ENCODE results near the gene TMEM63A. TPM values are rescaled to one million over a fixed set of nuclear protein-coding genes. Genes with fewer than 3 reads are reported as not detected.
A peak's percentile ranks its signal among the peaks of the same experiment; 100 is the strongest.

The TMEM63A gene
- total RNA-seq, 1 donor from 2014 or later: 43.8 TPM

- no peak for DNase-seq
Observed at GRCh38 chr1:225863167-225863566, 19.0 kb downstream of the TMEM63A start.

- no peak for DNase-seq
Observed at GRCh38 chr1:225862581-225862950, 19.6 kb downstream of the TMEM63A start.

GRCh38 chr1:225861834-225862580 lies 20.2 kb downstream of the TMEM63A start:
- DNase-seq: no peak

DNA sequence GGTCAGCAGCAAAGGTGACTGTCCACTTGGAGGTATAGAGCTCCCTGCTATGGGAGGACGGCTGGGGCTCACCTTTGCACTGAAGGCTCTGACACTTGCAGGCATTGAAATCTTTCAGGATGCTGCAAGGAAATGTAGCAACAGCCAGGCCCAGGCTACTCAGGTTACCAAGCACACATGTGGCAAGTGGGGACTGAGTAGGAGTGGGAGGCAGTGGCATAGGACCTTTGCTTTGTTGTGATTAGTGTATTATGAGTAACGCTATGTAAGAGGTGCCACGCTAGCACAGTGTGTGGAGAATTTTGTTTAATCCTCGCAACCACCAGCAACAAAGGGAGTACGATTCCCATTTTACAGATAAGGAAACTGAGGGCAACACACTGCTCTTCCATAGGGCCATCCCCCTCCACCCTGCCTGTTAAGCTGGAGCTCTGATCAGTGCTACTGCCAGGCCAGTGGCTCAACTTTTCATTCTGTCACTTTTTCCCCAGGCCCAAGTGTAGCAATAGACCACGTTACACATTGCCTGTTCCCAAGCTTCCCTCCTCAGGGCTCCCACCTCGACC lies 21.2 kb downstream of the TMEM63A start:
- DNase-seq: no peak

- no peak for DNase-seq
Observed at GRCh38 chr1:225860107-225860506, 22.1 kb downstream of the TMEM63A start.

- no peak for DNase-seq
Observed at GRCh38 chr1:225859151-225859550, 23.0 kb downstream of the TMEM63A start.

DNA sequence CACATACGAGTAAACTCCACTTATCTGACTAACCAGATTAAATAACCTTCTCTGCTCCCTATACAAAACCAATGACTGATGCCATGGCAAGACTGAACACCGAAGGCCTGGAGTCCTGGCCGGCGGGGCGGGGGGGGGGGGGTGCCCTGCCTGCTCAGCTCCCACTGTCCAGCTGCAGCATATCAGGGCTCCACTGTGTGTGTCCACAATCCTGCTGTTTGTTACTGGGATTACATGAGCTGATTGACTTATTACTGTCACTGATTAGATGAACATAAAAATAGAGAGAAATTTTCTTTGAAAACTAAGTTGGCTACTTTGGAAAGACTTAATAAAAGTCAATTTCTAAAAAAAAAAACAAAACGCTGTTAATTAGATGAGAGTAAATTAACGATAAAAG lies 24.9 kb downstream of the TMEM63A start:
- no peak for DNase-seq

DNA sequence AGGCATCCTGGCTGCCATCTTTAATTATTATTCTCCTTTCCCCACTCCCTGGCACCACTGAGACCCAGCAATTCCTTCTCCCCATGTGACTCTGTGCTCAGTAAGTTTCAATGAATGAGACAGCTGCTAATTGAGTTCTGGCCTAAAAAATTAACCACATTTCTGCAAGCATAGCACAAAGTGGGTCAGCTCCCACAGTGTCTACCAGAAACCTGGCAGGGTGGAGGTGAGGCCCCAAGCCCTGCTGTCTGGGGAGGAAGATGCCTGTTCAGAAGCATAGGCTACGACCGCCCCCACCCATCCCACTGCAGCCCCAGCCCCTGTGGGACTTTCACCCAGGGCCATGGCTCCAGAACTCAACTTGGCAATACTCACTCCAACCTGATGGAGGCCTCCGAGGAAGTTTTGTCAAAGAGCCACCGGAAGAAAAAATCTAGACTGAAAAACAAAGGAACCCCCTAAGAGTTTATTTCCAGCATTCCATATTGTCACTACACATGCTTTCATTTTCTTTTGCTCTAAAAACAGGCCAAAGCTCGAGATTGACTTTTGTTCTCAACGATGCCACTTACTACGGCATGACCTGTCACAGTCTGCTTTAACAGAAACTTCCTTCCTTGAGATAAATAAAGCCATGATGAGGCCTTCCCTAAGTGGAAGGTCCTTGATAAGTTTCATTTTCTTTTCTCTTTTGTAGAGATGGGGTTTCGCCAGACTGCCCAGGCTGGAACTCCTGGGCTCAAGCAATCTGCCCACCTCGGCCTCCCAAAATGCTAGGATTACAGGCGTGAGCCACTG lies 26.5 kb downstream of the TMEM63A start:
- DNase-seq: no peak

- no peak for DNase-seq
Observed at GRCh38 chr1:225853441-225853840, 28.7 kb downstream of the TMEM63A start.

- no peak for DNase-seq
Observed at GRCh38 chr1:225852413-225853124, 29.6 kb downstream of the TMEM63A start.

DNA sequence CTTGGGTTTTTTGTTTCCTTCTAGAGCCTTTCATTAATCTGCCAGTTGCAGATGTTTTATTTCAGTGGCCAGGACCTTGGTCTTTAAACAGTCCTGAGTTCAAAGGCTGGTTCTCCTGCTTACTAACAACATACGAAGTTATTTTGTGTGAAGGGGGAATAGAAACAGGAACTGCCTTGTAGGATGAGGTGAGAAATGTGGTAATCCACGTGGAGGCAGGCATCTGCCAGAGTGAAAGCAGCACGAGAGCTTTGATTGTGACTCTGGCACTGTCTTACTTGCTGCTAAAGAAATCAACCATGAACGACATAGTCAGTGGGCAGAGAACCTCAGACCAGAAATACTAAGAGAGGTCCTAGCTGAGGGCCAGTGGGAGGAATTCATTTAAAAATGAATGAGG lies 30.4 kb downstream of the TMEM63A start:
- no peak for DNase-seq

GRCh38 chr1:225850370-225850769 lies 31.8 kb downstream of the TMEM63A start:
- DNase-seq: no peak

DNA sequence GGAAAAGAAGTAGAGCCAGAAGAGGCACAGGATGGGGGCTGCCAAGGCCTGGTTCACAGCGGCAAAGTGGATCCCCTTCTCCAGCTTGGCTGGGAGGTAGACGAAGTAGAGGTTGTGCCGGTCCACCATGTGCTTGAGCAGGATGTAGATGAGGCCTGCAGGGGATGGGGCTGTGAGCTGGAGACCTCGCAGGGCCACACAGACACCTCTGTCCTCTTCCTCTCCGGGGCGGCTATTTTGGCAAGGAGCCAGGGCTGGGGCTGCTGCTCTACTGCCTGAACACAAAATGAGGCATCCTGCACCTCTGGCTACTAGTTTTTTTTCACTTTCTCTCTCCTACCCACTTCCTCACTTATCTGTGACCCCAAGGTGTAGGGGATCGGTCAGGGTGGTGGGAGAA lies 32.3 kb downstream of the TMEM63A start:
- DNase-seq: no peak

DNA sequence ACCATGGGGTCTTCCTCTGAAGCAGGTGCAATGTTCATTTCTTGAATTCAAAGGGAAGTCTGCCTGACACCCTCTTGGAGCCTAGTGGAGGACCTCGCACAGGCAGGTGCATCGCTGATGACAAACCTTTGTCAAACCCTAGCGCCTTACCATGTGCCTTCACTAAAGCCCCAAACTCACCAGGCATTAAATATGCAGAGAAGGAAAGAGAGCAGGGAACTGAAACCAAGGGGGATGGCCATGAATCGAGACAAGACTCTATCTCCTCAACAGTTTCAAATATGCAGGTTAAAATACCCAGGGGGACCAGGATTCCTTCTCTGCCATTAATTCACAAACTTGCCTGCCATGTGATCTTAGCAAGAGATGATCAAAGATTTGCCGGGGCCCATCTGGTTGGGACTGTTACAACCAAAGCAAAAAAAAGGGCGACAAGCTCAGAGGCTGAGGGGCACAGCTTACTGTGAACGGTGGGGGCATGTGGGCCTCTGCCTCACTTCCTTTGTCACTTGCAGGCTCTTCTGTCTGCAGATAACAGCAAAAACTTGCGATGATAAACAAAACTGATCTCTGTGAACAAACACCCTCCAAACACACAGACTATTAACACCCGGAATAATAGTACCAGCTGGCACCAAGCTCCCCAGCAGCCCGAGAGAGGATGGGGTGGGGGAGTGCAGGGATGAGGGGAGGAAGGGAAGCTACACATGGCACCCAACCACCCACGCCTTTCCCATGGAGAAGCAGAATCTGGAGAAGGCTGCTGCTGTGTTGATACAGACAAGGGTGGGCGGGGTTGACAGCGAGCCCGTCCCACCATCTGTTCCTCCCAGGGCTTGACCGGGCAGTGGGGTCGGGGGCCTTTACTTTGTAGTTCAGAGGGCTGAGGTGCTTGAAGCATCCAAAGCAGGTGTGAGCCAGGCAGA lies 33.9 kb downstream of the TMEM63A start:
- DNase-seq: no peak

- DNase-seq: no peak
Observed at GRCh38 chr1:225847610-225848009, 34.6 kb downstream of the TMEM63A start.

GRCh38 chr1:225846331-225847310 lies 35.6 kb downstream of the TMEM63A start:
- no peak for DNase-seq

GRCh38 chr1:225845571-225846259 lies 36.5 kb downstream of the TMEM63A start:
- peak; percentile 38 for DNase-seq

DNA sequence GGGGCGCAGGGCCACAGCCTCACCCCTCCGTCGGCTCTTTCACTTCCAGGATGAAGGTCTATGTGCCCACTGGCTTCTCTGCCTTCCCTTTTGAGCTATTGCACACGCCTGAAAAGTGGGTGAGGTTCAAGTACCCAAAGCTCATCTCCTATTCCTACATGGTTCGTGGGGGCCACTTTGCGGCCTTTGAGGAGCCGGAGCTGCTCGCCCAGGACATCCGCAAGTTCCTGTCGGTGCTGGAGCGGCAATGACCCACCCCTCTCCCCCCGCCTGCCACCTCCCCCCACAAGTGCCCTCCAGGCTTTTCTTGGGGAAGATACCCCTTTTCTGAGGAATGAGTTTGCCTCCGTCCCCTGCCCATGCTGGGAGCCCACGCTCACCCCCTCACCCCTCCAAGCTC lies 37.1 kb downstream of the TMEM63A start:
- no peak for DNase-seq

DNA sequence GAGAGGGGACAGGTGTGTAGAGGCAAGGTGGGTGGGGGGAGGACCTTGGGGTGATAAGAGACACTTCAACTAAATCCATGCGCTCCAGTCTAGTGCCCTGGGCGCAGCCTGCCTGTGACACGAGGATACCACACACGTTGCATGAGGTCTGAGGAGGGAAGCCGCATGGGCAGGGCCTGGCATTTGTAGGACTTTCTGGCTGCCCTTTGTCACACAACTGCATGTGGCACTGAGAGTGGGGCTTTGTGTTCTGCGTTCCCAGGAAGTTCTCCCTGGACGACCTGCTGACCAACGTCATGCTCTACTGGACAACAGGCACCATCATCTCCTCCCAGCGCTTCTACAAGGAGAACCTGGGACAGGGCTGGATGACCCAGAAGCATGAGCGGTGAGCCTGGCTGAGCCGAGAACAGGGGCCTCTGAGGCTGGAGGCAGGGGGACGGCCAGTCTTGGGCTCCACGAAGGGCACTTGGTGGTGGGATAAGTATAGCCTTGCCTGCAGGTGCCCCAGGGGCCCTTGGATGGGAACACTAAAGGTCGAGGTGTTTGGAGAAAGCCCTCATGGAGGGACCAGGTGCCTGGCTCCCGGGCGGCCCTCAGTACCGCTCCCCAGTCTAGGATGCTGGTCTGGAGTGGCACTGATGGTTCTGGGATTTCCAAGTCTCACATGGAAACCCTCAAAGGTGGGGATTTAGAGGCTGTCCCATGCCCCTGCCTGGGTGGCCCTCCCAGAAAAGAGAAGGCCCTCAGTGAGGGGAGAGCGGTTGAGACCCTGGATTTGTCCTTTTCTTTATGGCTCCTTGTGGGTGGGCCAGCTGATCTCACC lies 37.7 kb downstream of the TMEM63A start:
- no peak for DNase-seq

Measured in skin of body (tissue), 2 donors.